Stimulated activated CD4-positive, alpha-beta T cell treated with anti-CD3 and anti-CD28 coated beads, Interleukin-15, amount 100 ng/mL, for 1 hour (primary cell): ENCODE data around the gene PCTP.

Source experiments
- DNase-seq, 2 donors: peaks; one replicate each; pipeline ENCODE4 v3.0.0-alpha.2; 2020; ENCODE audit warnings: low read depth in 1 of 2, low spot score in 1 of 2

PCTP gene

DNA sequence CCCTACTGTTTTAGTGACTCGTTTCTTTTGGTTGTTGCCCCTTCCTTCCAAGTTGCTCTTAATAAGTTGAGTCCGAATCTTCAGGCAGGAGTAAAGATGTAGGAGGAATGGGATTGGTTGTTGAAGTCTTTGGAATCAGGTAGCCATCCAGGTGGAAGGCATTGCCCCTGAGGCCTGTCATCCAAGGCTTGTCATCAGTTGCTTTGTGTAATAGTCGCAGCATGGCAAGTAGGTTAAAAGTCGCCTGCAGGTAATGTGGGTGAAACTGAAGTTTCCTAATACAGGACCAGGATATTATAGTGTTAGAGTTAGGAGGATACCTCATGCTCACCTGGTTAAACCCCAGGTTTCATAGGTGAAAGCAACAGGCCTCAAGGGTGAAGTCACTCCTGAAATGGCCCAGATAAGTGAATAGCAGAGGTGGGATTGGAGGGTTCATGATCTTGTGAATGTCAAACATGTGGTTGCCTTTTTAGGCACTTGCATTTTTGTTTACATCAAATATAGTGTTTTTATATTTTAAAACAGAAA, 934 bp downstream of the PCTP start:
- DNase-seq: no peak

- no peak for DNase-seq
Observed at GRCh38 chr17:55756689-55757088, 5.8 kb downstream of the PCTP start.

- DNase-seq: no peak
Observed at GRCh38 chr17:55757659-55758058, 6.8 kb downstream of the PCTP start.

DNA sequence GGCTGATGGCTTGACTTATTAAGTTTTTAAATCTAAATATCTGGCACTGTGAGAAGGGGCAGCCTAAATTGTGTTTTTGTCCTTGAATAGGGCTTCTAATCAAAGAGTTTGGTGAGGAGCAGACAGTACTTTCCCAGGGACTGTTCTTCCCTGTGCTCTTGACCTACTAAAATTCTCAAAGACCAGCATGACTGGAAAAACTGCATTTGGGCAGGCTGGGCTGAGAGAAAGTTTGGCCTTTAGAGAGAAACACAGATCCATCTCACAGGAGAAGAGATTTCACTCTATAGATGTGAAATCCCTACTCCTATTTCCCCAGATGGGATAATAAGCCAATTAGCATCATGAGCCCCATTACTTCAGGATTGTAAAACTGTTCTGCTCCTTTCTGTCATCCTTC, 7.3 kb downstream of the PCTP start:
- DNase-seq: no peak

GRCh38 chr17:55760643-55761355, 9.9 kb downstream of the PCTP start:
- DNase-seq: no peak

DNA sequence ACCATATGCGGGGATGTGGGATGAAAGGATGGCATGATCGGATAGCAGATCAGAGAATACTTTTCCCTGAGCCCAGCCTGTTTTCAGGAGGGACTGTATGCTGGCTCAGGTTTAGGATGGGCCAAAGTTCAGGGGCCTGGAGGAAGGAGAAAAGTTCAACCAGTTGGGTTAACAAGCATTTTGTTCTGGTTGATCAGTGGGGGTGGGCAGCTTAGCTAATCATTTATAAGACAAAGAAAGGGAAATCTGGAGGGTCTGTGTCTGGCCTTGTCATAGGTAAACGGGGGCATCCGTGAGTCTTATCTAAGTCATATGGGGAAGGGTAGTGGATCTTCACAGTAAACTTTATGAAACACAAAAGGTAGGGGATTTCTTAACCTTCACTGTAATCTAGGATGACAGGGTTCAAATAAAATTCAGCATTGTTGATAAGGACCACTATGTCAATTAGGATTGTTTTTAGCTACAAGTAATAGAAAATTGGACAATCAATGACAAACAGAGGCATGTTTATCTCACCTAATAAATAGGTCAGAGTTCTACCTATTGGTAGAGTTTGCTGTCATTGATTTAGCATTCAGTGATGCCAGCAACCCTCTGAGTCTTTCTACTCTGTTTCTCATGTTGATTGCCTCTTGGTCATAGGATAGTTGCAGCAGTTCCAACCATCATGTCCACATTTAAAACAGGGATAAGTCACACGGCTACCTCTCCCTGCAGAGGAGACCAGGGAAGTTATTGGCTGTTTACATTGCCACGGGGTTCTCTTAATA, 11.4 kb downstream of the PCTP start:
- DNase-seq: no peak

- no peak for DNase-seq
Observed at GRCh38 chr17:55763856-55764255, 13.0 kb downstream of the PCTP start.

DNA sequence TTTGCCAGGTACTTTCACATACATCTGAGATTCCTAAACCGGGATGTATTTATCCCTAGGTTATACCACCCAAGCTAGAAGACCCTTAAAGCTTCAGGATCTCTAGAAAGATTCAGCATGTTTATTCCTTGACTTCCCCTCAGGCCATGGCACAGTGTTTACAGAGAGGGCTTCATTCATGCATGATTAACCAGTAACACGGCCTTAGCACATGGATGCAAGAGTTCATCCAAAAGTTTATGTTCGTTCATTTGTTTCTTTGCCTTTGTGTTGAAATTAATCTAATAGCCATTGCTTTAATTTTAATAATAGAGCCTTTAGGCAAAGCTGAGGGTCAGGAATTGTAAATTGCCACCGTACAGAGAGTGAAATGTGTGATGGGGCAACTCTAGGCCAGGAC, 13.8 kb downstream of the PCTP start:
- DNase-seq: no peak

DNA sequence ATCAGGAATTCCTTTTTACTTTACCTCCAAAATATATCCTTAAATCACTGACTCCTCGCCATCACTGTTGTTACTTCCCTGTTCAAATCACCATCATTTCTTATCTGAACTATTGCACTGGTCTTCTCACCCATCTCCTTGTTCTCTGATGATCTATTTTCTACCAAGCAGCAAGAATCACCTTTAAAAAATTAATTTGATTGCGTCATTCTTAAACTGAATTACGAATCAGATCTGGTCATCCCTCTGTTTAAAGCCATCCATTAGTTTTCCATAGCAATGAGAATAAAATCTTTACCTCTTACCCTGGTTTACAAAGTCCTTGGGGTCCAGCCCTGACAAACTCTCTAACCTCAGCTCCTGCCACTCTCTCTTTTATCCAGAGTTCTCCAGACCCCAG, 14.6 kb downstream of the PCTP start:
- no peak for DNase-seq

GRCh38 chr17:55768936-55769624, 18.2 kb downstream of the PCTP start:
- DNase-seq: no peak

DNA sequence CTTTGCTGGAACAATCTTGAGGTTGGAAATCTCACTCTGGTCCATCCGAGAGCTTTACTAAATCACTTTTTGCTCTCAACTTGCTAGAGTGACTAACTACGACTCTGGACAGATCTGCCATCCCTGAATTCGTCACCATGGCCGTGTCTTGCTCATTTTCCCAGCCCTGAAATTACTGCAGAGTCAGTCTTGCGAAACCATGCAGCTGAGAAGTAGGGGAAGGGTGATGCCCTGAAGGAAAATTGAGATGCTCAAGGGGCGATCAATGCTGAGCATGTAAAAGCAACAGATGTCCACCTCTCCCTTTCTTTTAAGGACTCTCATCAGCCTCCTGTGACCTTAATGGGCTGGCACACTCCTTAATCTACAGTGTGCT, 18.8 kb downstream of the PCTP start:
- DNase-seq: no peak

DNA sequence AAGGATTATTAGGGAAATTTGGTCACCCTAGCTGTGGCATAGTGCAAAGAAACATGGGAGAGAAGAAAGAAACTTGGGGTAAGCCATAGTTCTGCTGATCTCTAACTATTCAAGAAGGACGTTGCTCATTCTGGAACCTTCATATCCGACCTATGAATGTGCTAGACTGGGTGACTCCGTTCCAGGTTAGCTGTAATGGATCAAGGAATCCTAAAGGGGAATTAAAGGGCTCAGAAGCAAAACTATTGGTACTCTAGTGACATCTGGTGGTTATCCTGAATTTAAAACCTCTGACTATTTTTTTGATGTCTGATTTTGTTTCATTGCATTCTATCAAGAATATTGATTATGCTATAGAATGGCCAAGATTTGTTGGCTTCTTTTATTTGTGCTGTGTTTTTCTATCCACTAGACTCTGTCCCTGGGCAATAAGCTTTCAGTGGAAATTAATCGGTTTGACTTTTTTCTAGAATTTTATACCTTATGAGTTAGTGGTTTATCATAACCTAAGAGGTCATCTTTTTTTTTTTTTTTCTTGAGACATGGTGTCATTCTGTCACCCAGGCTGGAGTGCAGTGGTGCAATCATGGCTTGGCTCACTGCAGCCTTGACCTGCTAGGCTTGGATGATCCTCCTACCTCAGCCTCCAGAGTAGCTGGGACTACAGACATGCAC, 19.5 kb downstream of the PCTP start:
- no peak for DNase-seq

DNA sequence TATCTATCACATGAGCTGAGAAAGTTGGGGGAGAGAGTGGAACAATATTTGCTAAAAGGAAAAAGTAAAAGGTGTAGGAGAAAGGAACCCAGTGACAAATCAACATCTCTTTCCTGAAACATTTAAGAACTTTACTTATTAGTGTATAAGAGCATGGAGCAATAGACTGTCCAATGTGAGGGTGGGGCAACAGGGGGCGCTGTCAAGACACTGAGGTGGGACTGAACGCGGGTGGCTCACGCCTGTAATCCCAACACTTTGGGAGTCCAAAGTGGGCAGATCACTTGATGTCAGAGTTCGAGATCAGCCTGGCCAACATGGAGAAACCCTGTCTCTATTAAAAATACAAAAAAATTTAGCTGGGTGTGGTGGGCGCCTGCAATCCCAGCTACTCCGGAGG, 21.2 kb downstream of the PCTP start:
- DNase-seq: no peak

GRCh38 chr17:55773671-55774070, 22.8 kb downstream of the PCTP start:
- DNase-seq: no peak

DNA sequence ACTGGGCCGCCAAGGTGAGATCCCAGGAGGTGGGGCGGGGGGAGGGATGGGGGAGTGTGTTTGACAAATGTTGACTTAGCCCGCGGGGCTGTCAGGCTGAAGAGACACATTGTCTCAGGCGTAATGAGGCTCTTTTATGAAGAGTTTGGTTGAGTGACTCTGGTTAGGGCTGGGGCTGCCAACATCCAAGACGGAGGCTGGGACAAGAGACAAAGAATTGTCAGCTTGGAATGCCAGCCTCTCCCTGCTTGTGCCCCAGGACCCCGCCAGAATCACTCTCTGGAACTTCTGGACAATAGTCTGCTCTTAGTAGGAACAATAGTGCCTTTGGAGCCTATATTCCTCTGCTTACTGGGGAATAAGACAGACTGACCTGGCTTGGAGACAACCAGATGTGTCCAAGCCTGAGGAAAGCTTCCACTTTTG, 24.0 kb downstream of the PCTP start:
- DNase-seq: no peak

DNA sequence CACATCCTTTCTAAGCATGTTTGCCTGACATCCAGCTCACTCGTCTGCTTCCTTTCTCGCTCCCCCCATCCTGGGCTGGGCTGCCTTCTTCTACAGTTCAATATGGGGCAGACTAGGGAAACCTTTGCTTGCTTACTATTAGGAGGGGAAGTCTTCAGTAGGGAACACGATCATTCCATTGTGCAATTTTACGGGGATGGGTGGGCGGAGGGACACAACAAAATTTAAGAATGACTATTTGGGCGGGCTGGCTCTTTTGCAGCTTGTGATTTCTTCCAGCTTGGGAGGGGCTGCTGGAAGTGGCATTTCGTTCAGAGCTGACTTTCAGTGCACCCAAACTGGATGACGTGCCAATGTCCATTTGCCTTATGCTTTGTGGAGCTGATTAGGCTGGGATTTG, 25.4 kb downstream of the PCTP start:
- DNase-seq: no peak

GRCh38 chr17:55777471-55777971, 26.7 kb downstream of the PCTP start:
- DNase-seq: no peak

DNA sequence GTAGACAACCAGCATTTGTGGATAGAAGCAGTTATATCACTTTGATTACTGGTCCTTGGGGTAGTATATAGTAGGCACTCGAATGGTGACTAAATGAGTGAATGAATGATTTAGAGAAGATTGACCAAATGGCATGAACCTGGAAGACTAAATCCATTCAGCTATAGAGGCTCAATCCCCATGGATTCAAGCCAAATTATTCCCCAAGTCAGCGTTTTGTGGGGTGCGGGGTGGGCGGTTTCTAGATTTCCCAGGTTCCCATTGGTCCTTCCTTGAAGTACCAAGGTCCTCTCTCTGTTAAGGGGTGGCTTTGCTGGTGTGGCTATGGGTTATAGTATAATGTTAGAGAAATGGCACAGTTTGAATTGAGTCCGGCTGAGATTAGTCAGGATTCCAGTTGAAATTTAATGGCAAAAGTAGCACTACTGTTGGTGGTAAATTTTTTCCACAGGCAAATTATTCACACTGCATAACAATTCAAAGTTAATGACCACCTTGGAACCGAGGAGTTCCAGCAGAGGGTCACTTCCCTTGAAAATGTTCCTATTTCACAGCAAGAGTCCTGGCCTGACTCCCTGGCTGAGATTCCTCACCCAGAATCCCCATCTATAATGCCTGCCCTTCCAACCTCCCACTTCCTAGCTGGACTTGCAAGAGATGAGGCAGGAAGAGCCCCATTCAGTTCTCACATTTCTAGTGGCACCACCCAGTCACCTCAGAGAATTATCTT, 27.7 kb downstream of the PCTP start:
- no peak for DNase-seq

- DNase-seq: no peak
Observed at GRCh38 chr17:55783684-55784245, 32.9 kb downstream of the PCTP start.

- DNase-seq: no peak
Observed at GRCh38 chr17:55784666-55785065, 33.8 kb downstream of the PCTP start.
